ENCODE data around the gene KCNIP1. TPM values are rescaled to one million over a fixed set of nuclear protein-coding genes. Genes with fewer than 3 reads are reported as not detected.
A peak's percentile ranks its signal among the peaks of the same experiment; 100 is the strongest.

Gene KCNIP1
- total RNA-seq, 1 donor from 2014 or later, result 0.45 TPM

- peaks cover 19% of the 10 kb centered on the region for H3K4me1 ChIP-seq (ENCODE audit: insufficient read depth, low read length)
- H3K9ac ChIP-seq (ENCODE audit: low read length), result no peak overlapping the region
- no peaks in the 10 kb centered on the region for H3K9me3 ChIP-seq (ENCODE audit: insufficient read depth, low read depth, low read length)
- DNase-seq (ENCODE audit: low read depth), result peak; percentile 47
- H3K36me3 Mint-ChIP-seq (ENCODE audit: low read depth, unreplicated experiment), result peaks cover 2% of the 10 kb centered on the region
- H4K20me1 ChIP-seq (ENCODE audit: insufficient read depth, low read length), result no peaks in the 10 kb centered on the region
- no peaks in the 10 kb centered on the region for H3K36me3 ChIP-seq (ENCODE audit: insufficient read depth, low read length)
- TF ChIP-seq EZH2 (IDR thresholded peaks at IDR 0.05; ENCODE audit: insufficient read depth, low read length) (no peak), CTCF (IDR thresholded peaks at IDR 0.05; ENCODE audit: insufficient read depth, low read depth, low read length) (no peak)
- peaks cover 9% of the 10 kb centered on the region for H3K27me3 Mint-ChIP-seq (ENCODE audit: low read depth, unreplicated experiment)
- H3K4me1 Mint-ChIP-seq (ENCODE audit: low read depth, unreplicated experiment), result peaks cover 36% of the 10 kb centered on the region
- H3K4me2 ChIP-seq (ENCODE audit: low read length), result no peak overlapping the region
- no peak for FAIRE-seq
- H3K79me2 ChIP-seq (ENCODE audit: insufficient read depth, low read length), result no peaks in the 10 kb centered on the region
- no peak overlapping the region for H3K27ac Mint-ChIP-seq (ENCODE audit: unreplicated experiment)
- no peaks in the 10 kb centered on the region for H3K27me3 ChIP-seq (ENCODE audit: insufficient read depth, low read length)
- H3K4me3 ChIP-seq (ENCODE audit: insufficient read depth, low read depth, low read length), result no peak overlapping the region
- no peaks in the 10 kb centered on the region for H3K9me3 Mint-ChIP-seq (ENCODE audit: unreplicated experiment)
- no peak overlapping the region for H2AFZ ChIP-seq (ENCODE audit: low read depth, low read length)
- no peak overlapping the region for H3K27ac ChIP-seq (ENCODE audit: low read depth, low read length)
- H3K4me3 Mint-ChIP-seq (ENCODE audit: unreplicated experiment), result no peak overlapping the region
Measured at GRCh38 chr5:170486371-170486770, 17.4 kb upstream of the KCNIP1 start.

GRCh38 chr5:170488570-170488969 lies 15.2 kb upstream of the KCNIP1 start:
- FAIRE-seq (no peak), DNase-seq (ENCODE audit: low read depth) (no peak)
- Histone ChIP-seq H3K9ac (ENCODE audit: low read length) (no peak overlapping the region), H3K79me2 (ENCODE audit: insufficient read depth, low read length) (no peaks in the 10 kb centered on the region), H3K4me3 (ENCODE audit: insufficient read depth, low read depth, low read length) (no peak overlapping the region), H3K4me2 (ENCODE audit: low read length) (no peak overlapping the region), H3K27me3 (ENCODE audit: insufficient read depth, low read length) (no peaks in the 10 kb centered on the region), H3K9me3 (ENCODE audit: insufficient read depth, low read depth, low read length) (no peaks in the 10 kb centered on the region), H2AFZ (ENCODE audit: low read depth, low read length) (no peak overlapping the region), H4K20me1 (ENCODE audit: insufficient read depth, low read length) (no peaks in the 10 kb centered on the region), H3K4me1 (ENCODE audit: insufficient read depth, low read length) (peaks cover 26% of the 10 kb centered on the region), H3K27ac (ENCODE audit: low read depth, low read length) (no peak overlapping the region), H3K36me3 (ENCODE audit: insufficient read depth, low read length) (no peaks in the 10 kb centered on the region)
- H3K4me3 Mint-ChIP-seq (ENCODE audit: unreplicated experiment), result no peak overlapping the region
- H3K4me1 Mint-ChIP-seq (ENCODE audit: low read depth, unreplicated experiment), result peaks cover 40% of the 10 kb centered on the region
- peaks cover 2% of the 10 kb centered on the region for H3K36me3 Mint-ChIP-seq (ENCODE audit: low read depth, unreplicated experiment)
- H3K9me3 Mint-ChIP-seq (ENCODE audit: unreplicated experiment), result no peaks in the 10 kb centered on the region
- H3K27ac Mint-ChIP-seq (ENCODE audit: unreplicated experiment), result no peak overlapping the region
- TF ChIP-seq EZH2 (IDR thresholded peaks at IDR 0.05; ENCODE audit: insufficient read depth, low read length) (no peak), CTCF (IDR thresholded peaks at IDR 0.05; ENCODE audit: insufficient read depth, low read depth, low read length) (no peak)
- peaks cover 7% of the 10 kb centered on the region for H3K27me3 Mint-ChIP-seq (ENCODE audit: low read depth, unreplicated experiment)

- no peaks in the 10 kb centered on the region for H3K27me3 ChIP-seq (ENCODE audit: insufficient read depth, low read length)
- H4K20me1 ChIP-seq (ENCODE audit: insufficient read depth, low read length), result no peaks in the 10 kb centered on the region
- H3K9ac ChIP-seq (ENCODE audit: low read length), result no peak overlapping the region
- peaks cover 20% of the 10 kb centered on the region for H3K4me1 ChIP-seq (ENCODE audit: insufficient read depth, low read length)
- H3K9me3 Mint-ChIP-seq (ENCODE audit: unreplicated experiment), result no peaks in the 10 kb centered on the region
- no peak overlapping the region for H3K27ac ChIP-seq (ENCODE audit: low read depth, low read length)
- TF ChIP-seq EZH2 (IDR thresholded peaks at IDR 0.05; ENCODE audit: insufficient read depth, low read length), result no peak
- no peak for TF ChIP-seq CTCF (IDR thresholded peaks at IDR 0.05; ENCODE audit: insufficient read depth, low read depth, low read length)
- H3K4me3 Mint-ChIP-seq (ENCODE audit: unreplicated experiment), result no peak overlapping the region
- H3K27ac Mint-ChIP-seq (ENCODE audit: unreplicated experiment), result peak overlapping the region; percentile 2
- no peaks in the 10 kb centered on the region for H3K79me2 ChIP-seq (ENCODE audit: insufficient read depth, low read length)
- no peak overlapping the region for H3K4me3 ChIP-seq (ENCODE audit: insufficient read depth, low read depth, low read length)
- H3K4me1 Mint-ChIP-seq (ENCODE audit: low read depth, unreplicated experiment), result peaks cover 34% of the 10 kb centered on the region
- H3K36me3 ChIP-seq (ENCODE audit: insufficient read depth, low read length), result no peaks in the 10 kb centered on the region
- DNase-seq (ENCODE audit: low read depth) (no peak), FAIRE-seq (no peak)
- H3K36me3 Mint-ChIP-seq (ENCODE audit: low read depth, unreplicated experiment), result peaks cover 2% of the 10 kb centered on the region
- peaks cover 9% of the 10 kb centered on the region for H3K27me3 Mint-ChIP-seq (ENCODE audit: low read depth, unreplicated experiment)
- H3K4me2 ChIP-seq (ENCODE audit: low read length), result no peak overlapping the region
- no peaks in the 10 kb centered on the region for H3K9me3 ChIP-seq (ENCODE audit: insufficient read depth, low read depth, low read length)
- H2AFZ ChIP-seq (ENCODE audit: low read depth, low read length), result no peak overlapping the region
Measured at GRCh38 chr5:170489199-170489598, 14.6 kb upstream of the KCNIP1 start.
